Endothelial cell of umbilical vein (primary cell): ENCODE results near the gene STK16. TPM values are rescaled to one million over a fixed set of nuclear protein-coding genes. Genes with fewer than 3 reads are reported as not detected.

ENCODE experiments used
- BruUV-seq: library from RNA; stranded (reverse); fragments of 400-500 nt; replicated peaks from 2 replicates; lab custom pipeline; 2021; lab: Mats Ljungman, UMichigan
- CTCF ChIA-PET: fragments of 300-600, 350-600 bp; sonication (Branson Sonifier 250); formaldehyde crosslinking; loops from one replicate; lab custom pipeline; 2021; ENCODE audit warnings: antibody characterized with exemption, inconsistent platforms; lab: Charles Lee
- POLR2A ChIA-PET: fragments of 300-600, 350-600 bp; sonication (Branson Sonifier 250); formaldehyde crosslinking; loops from one replicate; lab custom pipeline; 2021; ENCODE audit warnings: antibody characterized with exemption, inconsistent platforms; lab: Charles Lee
- DNase-seq: peaks from one replicate; pipeline ENCODE4 v3.0.0-alpha.2; 2011; ENCODE audit warnings: low read depth, low spot score
- FAIRE-seq: peaks from 2 replicates; lab custom pipeline; 2011; peaks lifted over from hg19 to GRCh38; lab: Jason Lieb, UNC
- H2AFZ ChIP-seq: 2 replicates; pipeline ENCODE4 v1.6.0; 2012; ENCODE audit warnings: low read depth, low read length, control low read depth, inconsistent platforms
- H3K27ac ChIP-seq: 2 replicates; pipeline ENCODE4 v1.5.1; 2011; ENCODE audit warnings: low read depth, mild to moderate bottlenecking, control low read depth, low read length, moderate library complexity; ENCODE audit not compliant: insufficient read depth
- H3K27me3 ChIP-seq, 2 experiments: 2 replicates each; pipeline versions ENCODE4 v1.6.0 to v1.6.1; 2011; ENCODE audit warnings: low read length in 2 of 2, mixed read lengths in 1 of 2; ENCODE audit not compliant: control insufficient read depth in 2 of 2, insufficient read depth in 2 of 2
- H3K36me3 ChIP-seq, 2 experiments: 2 replicates in 1 of 2; 3 replicates in 1 of 2; pipeline ENCODE4 v1.5.1; 2011; ENCODE audit warnings: low read length in 2 of 2, mild to moderate bottlenecking in 1 of 2, moderate library complexity in 1 of 2; ENCODE audit not compliant: control insufficient read depth in 2 of 2, insufficient read depth in 2 of 2; ENCODE audit errors: extremely low read depth in 1 of 2
- H3K4me1 ChIP-seq: 3 replicates; pipeline ENCODE4 v1.5.1; 2011; ENCODE audit warnings: mild to moderate bottlenecking, low read length; ENCODE audit not compliant: control insufficient read depth, insufficient read depth; ENCODE audit errors: extremely low read depth
- H3K4me2 ChIP-seq: 2 replicates; pipeline ENCODE4 v1.6.1; 2011; ENCODE audit warnings: low read length, control low read depth, mixed read lengths; ENCODE audit not compliant: insufficient read depth
- H3K4me3 ChIP-seq, 3 experiments: fragments of 200-600 bp in 1 of 3; sonication (generic), shearing (Covaris generic) in 1 of 3; replicated peaks in 1 of 3; 2 replicates each; pipeline ENCODE4 v1.5.1; 2011 to 2016; ENCODE audit warnings: control low read depth in 3 of 3, low read length in 3 of 3, mild to moderate bottlenecking in 2 of 3, inconsistent platforms in 1 of 3, low read depth in 1 of 3, moderate library complexity in 1 of 3; ENCODE audit not compliant: insufficient read depth in 1 of 3
- H3K79me2 ChIP-seq: 2 replicates; pipeline ENCODE4 v1.6.0; 2012; ENCODE audit warnings: low read length, inconsistent platforms; ENCODE audit not compliant: control insufficient read depth, insufficient read depth
- H3K9ac ChIP-seq: replicated peaks from 2 replicates; pipeline ENCODE3; 2011; ENCODE audit warnings: low read length, control low read depth; ENCODE audit not compliant: insufficient read depth; ENCODE audit errors: extremely low read depth
- H3K9me1 ChIP-seq: replicated peaks from 3 replicates; pipeline ENCODE4 v1.6.0; 2011; ENCODE audit warnings: mild to moderate bottlenecking, low read length; ENCODE audit not compliant: control insufficient read depth, insufficient read depth; ENCODE audit errors: extremely low read depth
- H3K9me3 ChIP-seq: replicated peaks from 2 replicates; pipeline ENCODE4 v1.5.1; 2012; ENCODE audit warnings: low read length, inconsistent platforms; ENCODE audit not compliant: control insufficient read depth, insufficient read depth
- H4K20me1 ChIP-seq: replicated peaks from 2 replicates; pipeline ENCODE3; 2011; ENCODE audit warnings: mild to moderate bottlenecking, low read length; ENCODE audit not compliant: control insufficient read depth, insufficient read depth; ENCODE audit errors: extremely low read depth
- CTCF ChIP-seq, 2 donors: IDR thresholded peaks; 1 replicate in 1 of 2; 2 replicates in 1 of 2; pipeline ENCODE4 v1.5.1; 2011; ENCODE audit warnings: low read length in 2 of 2, mild to moderate bottlenecking in 2 of 2, moderate library complexity in 2 of 2, control low read depth in 1 of 2, inconsistent platforms in 1 of 2, low read depth in 1 of 2; ENCODE audit not compliant: insufficient read depth in 1 of 2; ENCODE audit errors: extremely low read depth in 1 of 2
- EZH2 ChIP-seq: IDR thresholded peaks from 2 replicates; pipeline ENCODE4 v1.6.1; 2012; ENCODE audit warnings: borderline replicate concordance, low read depth, mild to moderate bottlenecking, moderate library complexity, low read length, inconsistent platforms; ENCODE audit not compliant: severe bottlenecking
- GATA2 ChIP-seq: IDR thresholded peaks from 2 replicates; pipeline ENCODE4 v1.7.0; 2011; ENCODE audit warnings: low read depth, mild to moderate bottlenecking, moderate library complexity, mixed read lengths, low read length; ENCODE audit not compliant: insufficient read length, insufficient read depth
- JUN ChIP-seq: IDR thresholded peaks from 2 replicates; pipeline ENCODE4 v1.6.1; 2011; ENCODE audit warnings: borderline replicate concordance, low read depth; ENCODE audit not compliant: insufficient read length, insufficient read depth
- MAX ChIP-seq: IDR thresholded peaks from 2 replicates; pipeline ENCODE4 v1.6.1; 2011; ENCODE audit not compliant: insufficient read depth, insufficient read length
- MYC ChIP-seq: IDR thresholded peaks from one replicate; pipeline ENCODE4 v1.6.1; 2011; ENCODE audit warnings: mild to moderate bottlenecking, low read depth, low read length
- POLR2A ChIP-seq: IDR thresholded peaks from 2 replicates; pipeline ENCODE4 v1.6.1; 2012; ENCODE audit warnings: low read depth, mild to moderate bottlenecking, control low read depth, low read length
- POLR2AphosphoS5 ChIP-seq: IDR thresholded peaks from 2 replicates; pipeline ENCODE4 v1.6.1; 2012; ENCODE audit warnings: low read depth, mild to moderate bottlenecking, control low read depth, low read length, moderate library complexity; ENCODE audit not compliant: insufficient read depth
- dilution Hi-C: fragments of 300-500 bp; cut with MboI; formaldehyde crosslinking; loops from one replicate; pipeline ENCODE4 v1.15.0; 2019; ENCODE audit warnings: low sequenced_read_pairs; ENCODE audit not compliant: extremely low pct_ligation_motif_present
- intact Hi-C: fragments of 100-400 bp; cut with micrococcal nuclease; formaldehyde crosslinking; loops from one replicate; pipeline ENCODE4 v1.10.0; 2022
- polyA plus RNA-seq, 4 experiments: library from polyadenylated mRNA; depleted of rRNA in 3 of 4; stranded (reverse) in 3 of 4; unstranded in 1 of 4; fragments of >200 nt; gene quantifications; 2 replicates each; pipeline versions ENCODE4 v1.2.1 to v1.2.3, GENCODE V29; 2011 to 2012; ENCODE audit warnings: missing spikeins in 1 of 4
- total RNA-seq: library from RNA; stranded (reverse); gene quantifications from 2 replicates; pipeline ENCODE4 v1.2.3, GENCODE V29; 2021

The STK16 gene
- total and polyA plus RNA-seq, 2 donors (not counting 3 experiments of a cell fraction or from before 2014, with no cell fraction given) = 18.8 to 63.2 TPM

GRCh38 chr2:219296631-219297391 lies 51.5 kb downstream of the STK16 start:
- POLR2A ChIA-PET = no interaction called here

GRCh38 chr2:219297766-219298456 lies 52.6 kb downstream of the STK16 start:
- intact Hi-C loops = loop anchor here (1.0 to 5.0 kb wide), 5 partner anchors 89 to 316 kb away; partner anchors contain the start of genes DNPEP and NHEJ1
- Histone ChIP-seq H3K9ac (no peak overlapping the region), H3K4me3 (no peak overlapping the region), H3K79me2 (no peaks in the 10 kb centered on the region), H3K27ac (no peak overlapping the region), H3K27me3 (peaks cover 3 to 12% of the 10 kb centered on the region in 2 experiments), H4K20me1 (no peaks in the 10 kb centered on the region), H3K4me1 (peaks cover 4% of the 10 kb centered on the region), H3K4me2 (no peak overlapping the region), H2AFZ (no peak overlapping the region), H3K9me3 (no peaks in the 10 kb centered on the region), H3K9me1 (no peaks in the 10 kb centered on the region), H3K36me3 (no peaks in the 10 kb centered on the region)
- no peak for FAIRE-seq
- no TSS peak for BruUV-seq
- CTCF ChIA-PET = interaction anchor here (0.8 to 11.2 kb wide), 8 partner anchors 16 to 268 kb away, joined by 3 to 253 read pairs (median 4); partner anchors contain the start of gene DNAJB2
- POLR2A ChIA-PET = no interaction called here
- dilution Hi-C loops = no loop called here
- no peak for TF ChIP-seq POLR2AphosphoS5
- peak; percentile 16 to 19 for TF ChIP-seq CTCF (IDR thresholded peaks at IDR 0.05; ENCODE audit: extremely low read depth in 1 of 2, insufficient read depth in 1 of 2, low read depth in 1 of 2, low read length in 2 of 2)
- no peak for DNase-seq

More at GRCh38 chr2:219296631-219297391, 51.5 kb downstream of the STK16 start:
- Histone ChIP-seq H3K4me2 (no peak overlapping the region), H3K9me3 (no peaks in the 10 kb centered on the region), H3K27me3 (peaks cover 3 to 11% of the 10 kb centered on the region in 2 experiments), H3K4me3 (no peak overlapping the region), H2AFZ (no peak overlapping the region), H3K27ac (no peak overlapping the region), H3K4me1 (peaks cover 4% of the 10 kb centered on the region), H3K79me2 (no peaks in the 10 kb centered on the region), H3K9me1 (no peaks in the 10 kb centered on the region), H3K9ac (no peak overlapping the region), H3K36me3 (no peaks in the 10 kb centered on the region), H4K20me1 (no peaks in the 10 kb centered on the region)
- DNase-seq (no peak), FAIRE-seq (no peak)
- BruUV-seq = no TSS peak
- intact Hi-C loops (loop anchor here (5.0 kb wide), 2 partner anchors 90 to 315 kb away; partner anchors contain the start of gene DNPEP), dilution Hi-C loops (no loop called here)
- no peak for TF ChIP-seq JUN
- TF ChIP-seq EZH2 = no peak
- no peak for TF ChIP-seq MYC
- TF ChIP-seq POLR2A = no peak
- no peak for TF ChIP-seq GATA2
- no peak for TF ChIP-seq MAX
- CTCF ChIA-PET = interaction anchor here (0.9 to 11.2 kb wide), 8 partner anchors 15 to 239 kb away, joined by 3 to 253 read pairs (median 8); partner anchors contain the start of genes DNAJB2 and SLC23A3
